KG1 (cell line): ENCODE results near the gene IL1RAPL1.
"Not testable (repeated sequence)": the region's sequence is repeated elsewhere in the genome, so short reads cannot be mapped to it uniquely, and the experiment has no call there.

Experiments
- DNase-seq: peaks from one replicate; lab custom pipeline; 2025; lab: John Stamatoyannopoulos, UW

Gene IL1RAPL1

DNA sequence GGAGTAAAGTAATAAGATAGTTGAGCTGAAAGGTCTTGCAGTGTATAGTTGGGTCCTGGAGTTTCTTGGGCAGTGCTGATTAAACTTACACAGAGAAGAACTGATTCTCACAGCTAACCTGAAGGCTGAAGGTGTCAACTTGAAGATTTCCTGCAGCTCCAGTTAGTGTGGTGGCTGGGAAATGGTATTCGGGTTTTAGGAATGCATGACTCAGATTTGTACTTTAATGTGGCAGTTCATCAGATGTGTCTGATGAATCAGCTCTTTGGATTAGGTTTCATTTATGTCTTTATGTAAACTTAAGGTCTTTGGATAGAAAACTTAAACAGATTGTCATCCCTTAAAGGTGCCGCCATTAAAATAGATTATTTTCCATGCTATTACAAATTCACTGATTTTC lies 200.0 kb downstream of the IL1RAPL1 start:
- no peak for DNase-seq

- DNase-seq, result not testable (repeated sequence)
Measured at GRCh38 chrX:28800671-28801070, 213.4 kb downstream of the IL1RAPL1 start.

- no peak for DNase-seq
Measured at GRCh38 chrX:28802625-28803024, 215.4 kb downstream of the IL1RAPL1 start.

DNA sequence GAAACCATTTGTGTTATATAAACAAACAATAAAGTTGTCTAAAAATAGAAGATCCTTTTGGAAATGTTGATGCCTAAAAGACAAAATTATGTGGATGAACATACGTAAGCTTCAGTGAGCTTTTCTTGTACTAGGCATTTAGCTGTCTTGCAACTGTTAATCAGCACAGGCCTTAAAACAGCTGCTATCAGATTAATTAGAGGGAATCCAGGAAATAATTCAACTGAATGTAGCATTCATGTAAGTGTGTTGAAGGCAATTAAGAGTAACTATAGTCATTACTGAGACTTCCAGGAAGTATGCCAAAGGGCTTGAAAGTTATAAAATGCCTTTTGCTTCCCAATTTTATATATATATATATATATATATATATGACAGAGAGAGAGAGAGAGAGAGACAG lies 248.7 kb downstream of the IL1RAPL1 start:
- DNase-seq, result no peak

- DNase-seq, result no peak
Measured at GRCh38 chrX:28843817-28844216, 256.6 kb downstream of the IL1RAPL1 start.

- DNase-seq, result no peak
Measured at GRCh38 chrX:28847423-28847822, 260.2 kb downstream of the IL1RAPL1 start.

- DNase-seq, result no peak
Measured at GRCh38 chrX:28848707-28849106, 261.5 kb downstream of the IL1RAPL1 start.

- DNase-seq, result no peak
Measured at GRCh38 chrX:28850955-28851354, 263.7 kb downstream of the IL1RAPL1 start.

GRCh38 chrX:28851871-28852270 lies 264.6 kb downstream of the IL1RAPL1 start:
- DNase-seq, result no peak

DNA sequence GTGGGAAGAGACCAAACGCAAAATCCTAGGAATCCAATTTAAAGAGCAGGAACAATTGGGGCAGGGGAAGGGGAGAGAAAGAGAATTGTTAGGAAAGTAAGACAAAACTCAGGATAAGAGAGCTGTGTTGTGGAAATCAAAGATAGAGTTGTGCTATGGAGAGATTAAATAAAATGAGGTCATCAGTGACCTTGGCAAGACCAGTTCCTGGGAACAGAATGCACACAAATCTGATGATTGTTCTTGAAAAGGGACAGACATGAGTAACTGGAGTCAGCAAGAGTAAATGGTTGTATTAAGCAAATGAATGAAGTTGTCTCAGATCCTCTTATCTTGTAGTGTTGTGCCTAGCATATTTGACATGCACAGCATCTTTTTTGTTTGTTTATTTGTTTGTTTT lies 267.4 kb downstream of the IL1RAPL1 start:
- DNase-seq, result no peak

GRCh38 chrX:28876408-28876807 lies 289.2 kb downstream of the IL1RAPL1 start:
- no peak for DNase-seq

- no peak for DNase-seq
Measured at GRCh38 chrX:28876901-28877300, 289.7 kb downstream of the IL1RAPL1 start.

DNA sequence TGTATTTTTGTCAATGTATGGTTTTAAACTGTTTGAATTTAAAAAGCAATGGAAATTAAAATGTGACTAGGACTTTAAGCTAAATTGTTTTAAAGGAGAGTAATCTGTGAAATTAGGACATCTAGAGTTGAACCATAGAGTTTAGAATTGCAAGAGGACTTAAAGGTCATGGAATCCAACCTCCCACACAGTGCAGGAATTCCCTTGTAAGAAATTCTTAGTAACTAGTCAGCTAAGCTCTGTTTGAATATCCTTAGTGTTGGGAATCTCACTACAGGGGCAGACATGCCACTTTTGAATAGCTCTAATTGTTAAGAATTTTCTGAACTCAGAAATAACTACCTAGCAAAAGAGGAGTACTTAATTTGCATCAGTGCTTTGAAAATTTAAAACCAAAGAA lies 292.9 kb downstream of the IL1RAPL1 start:
- DNase-seq, result no peak

GRCh38 chrX:28884823-28885222 lies 297.6 kb downstream of the IL1RAPL1 start:
- no peak for DNase-seq

DNA sequence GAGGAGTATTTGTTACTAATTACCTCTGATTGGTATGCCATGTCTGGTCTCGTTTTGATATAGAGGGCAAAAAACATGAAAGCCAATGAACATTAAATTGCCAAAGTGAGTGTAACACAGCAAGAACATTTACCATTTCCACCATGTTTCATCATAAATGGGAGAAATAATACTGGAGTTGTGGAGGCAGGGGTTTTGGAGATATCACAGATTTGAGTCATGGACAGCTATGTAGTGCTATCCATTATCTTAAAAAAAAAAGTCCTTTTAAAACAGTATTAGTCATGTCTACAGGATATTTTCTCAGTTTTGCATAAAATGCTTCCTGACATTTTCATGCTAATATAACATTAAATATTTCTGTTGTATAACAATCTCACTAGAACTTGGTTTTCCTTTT lies 301.2 kb downstream of the IL1RAPL1 start:
- DNase-seq, result no peak

DNA sequence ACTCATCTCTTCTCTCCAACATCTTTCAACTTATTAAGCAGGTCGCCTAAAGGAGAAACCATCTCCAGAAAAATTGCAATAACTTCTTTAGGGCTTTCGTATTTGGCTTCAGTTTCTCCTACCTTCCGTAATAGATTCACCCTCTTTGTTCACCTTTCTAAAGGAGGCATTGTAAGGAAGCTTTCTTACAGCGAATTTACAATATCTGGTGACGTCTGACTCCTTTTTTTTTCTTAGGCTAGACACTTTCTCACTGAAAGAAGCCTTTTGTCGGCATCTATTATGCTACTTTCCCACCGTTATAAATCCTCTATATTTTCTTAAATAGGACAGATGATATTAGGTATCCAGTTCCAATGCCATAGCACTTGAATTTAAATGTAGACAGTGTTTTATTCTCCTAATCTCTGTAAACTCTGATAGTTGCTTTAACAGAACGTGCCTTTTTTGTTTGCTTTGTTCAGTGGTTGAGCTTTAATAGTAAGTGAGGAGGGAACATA lies 302.4 kb downstream of the IL1RAPL1 start:
- no peak for DNase-seq

DNA sequence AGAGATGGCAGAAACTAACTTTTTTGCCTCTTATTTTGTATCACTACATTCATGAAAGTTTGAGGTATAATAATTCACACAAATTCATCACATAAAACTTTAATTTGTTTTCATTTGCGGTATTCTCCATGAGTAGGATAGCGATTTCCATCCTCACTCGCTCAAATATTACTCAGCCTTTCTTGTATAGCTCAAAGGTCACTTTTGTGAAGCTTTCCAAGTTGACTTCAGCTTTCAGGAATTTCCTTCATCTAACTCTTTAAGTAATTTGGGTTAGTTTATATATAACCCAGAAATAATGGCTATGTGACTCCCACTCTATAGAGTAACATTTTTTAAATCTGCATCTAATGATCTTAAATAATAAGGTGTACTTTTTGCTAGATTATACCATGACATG lies 314.4 kb downstream of the IL1RAPL1 start:
- no peak for DNase-seq

GRCh38 chrX:28910487-28910886 lies 323.2 kb downstream of the IL1RAPL1 start:
- no peak for DNase-seq

DNA sequence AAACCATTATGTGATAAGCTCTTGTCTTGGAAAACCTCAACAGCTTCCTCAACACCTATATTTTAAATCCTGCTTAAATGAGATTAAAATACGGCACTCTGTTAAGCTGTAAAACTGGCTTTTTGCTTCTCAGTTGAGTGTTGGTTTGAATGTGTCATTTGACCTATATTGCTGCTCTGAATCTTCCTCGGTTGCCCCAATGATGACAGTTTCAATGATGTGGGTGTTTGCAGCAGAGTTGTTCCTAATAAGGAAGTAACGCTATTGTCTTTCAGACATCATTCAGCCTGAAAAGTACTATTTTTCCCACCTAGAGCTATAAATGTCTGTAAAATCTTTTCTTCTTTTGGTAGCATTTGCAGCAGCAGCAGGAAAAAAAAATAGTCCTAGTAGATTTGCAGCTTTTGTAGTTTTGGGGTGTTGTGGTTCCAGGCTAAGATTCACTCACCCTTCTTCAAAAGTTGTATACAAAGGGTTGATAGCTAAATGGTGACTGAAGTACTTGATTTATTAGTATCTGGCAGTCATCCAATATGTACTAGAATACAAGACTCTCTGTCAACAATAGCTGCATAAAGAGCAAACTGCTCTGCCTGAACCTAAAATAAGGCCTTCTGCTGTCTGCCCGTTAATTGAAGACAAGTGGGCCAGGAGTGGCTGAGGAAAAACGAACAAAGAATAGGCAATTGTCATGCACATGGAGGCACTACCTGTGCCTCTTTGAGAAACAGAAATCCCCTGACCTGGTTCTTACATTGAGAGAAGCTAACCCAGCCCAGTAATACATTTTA lies 333.1 kb downstream of the IL1RAPL1 start:
- no peak for DNase-seq

GRCh38 chrX:28922106-28922505 lies 334.9 kb downstream of the IL1RAPL1 start:
- DNase-seq, result no peak

GRCh38 chrX:28946846-28947245 lies 359.6 kb downstream of the IL1RAPL1 start:
- no peak for DNase-seq

- no peak for DNase-seq
Measured at GRCh38 chrX:28960063-28960462, 372.8 kb downstream of the IL1RAPL1 start.

GRCh38 chrX:28966331-28966730 lies 379.1 kb downstream of the IL1RAPL1 start:
- no peak for DNase-seq

- DNase-seq, result no peak
Measured at GRCh38 chrX:28969126-28969525, 381.9 kb downstream of the IL1RAPL1 start.
